Transverse colon (tissue), 4 donors: ENCODE measurements around the gene VAV2. TPM values are rescaled to one million over a fixed set of nuclear protein-coding genes. Genes with fewer than 3 reads are reported as not detected.
A peak's percentile ranks its signal among the peaks of the same experiment; 100 is the strongest.

Source experiments
- DNase-seq: peaks from one replicate; pipeline ENCODE4 v3.0.0-alpha.2; 2019
- H3K27ac ChIP-seq, 4 donors: fragments of 200-600 bp; sonication (generic); 2 replicates each; pipeline ENCODE4 v1.5.1; 2016 to 2018; ENCODE audit warnings: inconsistent platforms in 4 of 4
- H3K27me3 ChIP-seq: fragments of 200-600 bp; sonication (generic); 2 replicates; pipeline ENCODE4 v1.5.1; 2017; ENCODE audit warnings: inconsistent platforms
- H3K36me3 ChIP-seq, 4 donors: fragments of 200-600 bp; sonication (generic); 2 replicates each; pipeline ENCODE4 v1.5.1; 2017 to 2019; ENCODE audit warnings: inconsistent platforms in 4 of 4
- H3K4me1 ChIP-seq, 4 donors: fragments of 200-600 bp; sonication (generic); 2 replicates each; pipeline ENCODE4 v1.5.1; 2017 to 2020; ENCODE audit warnings: inconsistent platforms in 4 of 4
- H3K4me3 ChIP-seq, 4 donors: fragments of 200-600 bp; sonication (generic); 1 replicate in 1 of 4; 2 replicates in 3 of 4; pipeline versions ENCODE4 v1.5.1 to v1.6.1; 2017 to 2019; ENCODE audit warnings: inconsistent platforms in 4 of 4
- H3K9me3 ChIP-seq, 2 donors: fragments of 200-600 bp; sonication (generic); 2 replicates each; pipeline ENCODE4 v1.5.1; 2017 to 2019; ENCODE audit warnings: inconsistent platforms in 2 of 2
- CTCF ChIP-seq, 5 experiments: fragments of 200-600 bp in 3 of 5; fragments of 450-650 bp in 2 of 5; sonication (generic) in 3 of 5; IDR thresholded peaks; 1 replicate in 2 of 5; 2 replicates in 3 of 5; pipeline ENCODE4 v1.5.1; 2016 to 2017; ENCODE audit warnings: antibody characterized with exemption in 5 of 5, inconsistent platforms in 3 of 5, mild to moderate bottlenecking in 2 of 5, moderate library complexity in 1 of 5
- EP300 ChIP-seq: sonication (generic); formaldehyde crosslinking; IDR thresholded peaks from one replicate; pipeline ENCODE4 v1.6.1; 2017; ENCODE audit warnings: antibody characterized with exemption, low read depth
- POLR2A ChIP-seq: fragments of 450-650 bp; IDR thresholded peaks from one replicate; pipeline ENCODE4 v1.6.1; 2016; ENCODE audit warnings: antibody characterized with exemption, mild to moderate bottlenecking, moderate library complexity
- POLR2AphosphoS5 ChIP-seq, 3 donors: sonication (generic); formaldehyde crosslinking; IDR thresholded peaks; one replicate each; pipeline ENCODE4 v1.6.1; 2016; ENCODE audit warnings: antibody characterized with exemption in 3 of 3
- WGBS, 2 donors: methylation state at CpG; one replicate each; pipeline ENCODE4 v1.1.5; 2018; ENCODE audit warnings: low coverage in 1 of 2; 5-methylcytosine and 5-hydroxymethylcytosine counted together
- in situ Hi-C, 4 donors: fragments of 200-750 bp; cut with MboI; loops; one replicate each; pipeline versions ENCODE4 v1.15.0 to v1.15.1; 2017; ENCODE audit warnings: low sequenced_read_pairs in 3 of 4, low pct_ligation_motif_present in 1 of 4, low pct_unique_long_range_greater_than_20kb in 1 of 4
- intact Hi-C: fragments of 100-400 bp; cut with DNase I; formaldehyde crosslinking; loops from one replicate; pipeline ENCODE4 v1.15.1; 2023; ENCODE audit warnings: low total_unique reads
- total RNA-seq, 4 donors: library from RNA; depleted of rRNA; stranded (reverse); fragments of >200 nt; gene quantifications; one replicate each; pipeline ENCODE4 v1.1.0, GENCODE V29; 2016

Gene VAV2
- total RNA-seq, 4 donors from 2014 or later = 8.2 to 52.4 (median 24.5) TPM

DNA sequence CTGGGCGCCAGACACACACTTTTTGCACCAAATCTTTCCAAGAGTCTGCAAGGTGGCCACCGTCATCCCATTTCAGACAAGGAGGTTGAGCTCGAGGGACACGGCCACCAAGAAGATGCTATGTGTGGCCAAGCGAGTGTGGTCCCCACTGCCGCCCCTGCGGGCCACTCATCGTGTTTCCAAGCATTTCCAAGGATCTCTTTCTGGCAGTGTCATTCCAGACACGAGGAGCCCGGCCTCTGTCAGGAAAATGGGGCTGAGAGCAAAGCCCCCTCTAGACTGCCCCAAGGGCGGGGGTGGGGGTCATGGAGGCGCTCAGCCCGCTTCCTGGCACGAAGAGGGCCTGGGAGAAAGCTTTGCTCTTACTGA is 10.6 kb downstream of the VAV2 start:
- Histone ChIP-seq H3K27me3 (no peaks in the 10 kb centered on the region), H3K27ac (no peak overlapping the region), H3K4me1 (peaks cover 0 to 14% (median 9%) of the 10 kb centered on the region in 4 donors), H3K4me3 (no peak overlapping the region), H3K9me3 (no peaks in the 10 kb centered on the region), H3K36me3 (no peaks in the 10 kb centered on the region)
- 99% methylated on average over 11 of the region's 14 CpGs; no CpG with 5 or more reads in 1 of the 2 donors for WGBS, 2 donors
- intact Hi-C loops (no loop called here), in situ Hi-C loops (no loop called here)
- DNase-seq = no peak
- no peak for TF ChIP-seq EP300
- TF ChIP-seq POLR2AphosphoS5 (IDR thresholded peaks at IDR 0.05) = no peak
- TF ChIP-seq CTCF (IDR thresholded peaks at IDR 0.05) = no peak
- TF ChIP-seq POLR2A = no peak

DNA sequence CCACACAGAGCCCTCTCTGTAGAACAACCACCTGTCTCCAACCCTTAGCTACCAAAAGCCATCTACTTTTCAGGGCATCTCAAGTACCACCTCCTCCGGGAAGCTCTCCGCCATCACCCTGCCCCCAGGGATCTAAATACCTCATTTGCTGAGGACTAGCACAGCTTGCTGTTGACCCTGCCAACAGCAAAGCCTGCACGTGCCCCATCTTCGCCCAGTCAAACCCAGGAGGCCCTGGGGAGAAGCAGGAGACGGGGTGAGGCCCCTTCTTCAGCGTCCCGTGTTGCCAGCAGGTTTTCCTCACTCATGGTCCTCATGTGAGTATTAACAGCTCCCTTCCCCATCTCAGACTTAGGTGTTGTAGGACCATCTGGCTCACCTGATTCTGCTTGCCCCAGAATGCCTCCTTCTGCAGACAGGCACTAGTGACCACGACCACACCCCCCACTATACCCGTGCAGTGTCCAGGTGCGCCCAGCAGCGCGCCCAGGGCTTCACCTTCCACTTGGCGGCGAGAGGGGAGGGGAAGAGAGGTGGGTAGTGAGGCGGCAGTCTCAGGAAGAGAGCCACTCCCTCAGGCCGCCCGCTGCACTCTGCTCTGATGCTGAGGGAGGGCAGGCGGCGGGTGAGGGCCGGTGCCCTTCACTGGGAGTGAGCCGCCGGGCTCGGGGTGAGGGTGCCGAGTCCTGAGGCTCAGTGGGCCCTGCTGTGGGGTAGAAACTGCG is 11.1 kb downstream of the VAV2 start:
- Histone ChIP-seq H3K27me3 (no peaks in the 10 kb centered on the region), H3K36me3 (no peaks in the 10 kb centered on the region), H3K4me1 (peaks cover 0 to 14% (median 9%) of the 10 kb centered on the region in 4 donors), H3K9me3 (no peaks in the 10 kb centered on the region), H3K4me3 (no peak overlapping the region), H3K27ac (no peak overlapping the region)
- intact Hi-C loops (no loop called here), in situ Hi-C loops (no loop called here)
- 89% methylated on average over 25 of the region's 25 CpGs; no CpG with 5 or more reads in 1 of the 2 donors for WGBS, 2 donors
- DNase-seq = no peak
- TF ChIP-seq POLR2AphosphoS5 (IDR thresholded peaks at IDR 0.05) (no peak), EP300 (no peak), CTCF (IDR thresholded peaks at IDR 0.05) (no peak), POLR2A (no peak)

GRCh38 chr9:133979921-133980863 is 11.9 kb downstream of the VAV2 start:
- DNase-seq = no peak
- no peak overlapping the region for H3K4me3 ChIP-seq
- no peaks in the 10 kb centered on the region for H3K36me3 ChIP-seq
- 80 to 96% methylated on average over 5 to 22 of the region's 22 CpGs for WGBS, 2 donors
- H3K9me3 ChIP-seq = no peaks in the 10 kb centered on the region
- in situ Hi-C loops = no loop called here
- TF ChIP-seq POLR2A (no peak), POLR2AphosphoS5 (IDR thresholded peaks at IDR 0.05) (no peak), CTCF (IDR thresholded peaks at IDR 0.05) (no peak), EP300 (no peak)
- H3K27ac ChIP-seq = peak overlapping the region; percentile 0 to 57 (median 19)
- no peaks in the 10 kb centered on the region for H3K27me3 ChIP-seq
- peaks cover 0 to 14% (median 9%) of the 10 kb centered on the region in 4 donors for H3K4me1 ChIP-seq
- intact Hi-C loops = no loop called here

DNA sequence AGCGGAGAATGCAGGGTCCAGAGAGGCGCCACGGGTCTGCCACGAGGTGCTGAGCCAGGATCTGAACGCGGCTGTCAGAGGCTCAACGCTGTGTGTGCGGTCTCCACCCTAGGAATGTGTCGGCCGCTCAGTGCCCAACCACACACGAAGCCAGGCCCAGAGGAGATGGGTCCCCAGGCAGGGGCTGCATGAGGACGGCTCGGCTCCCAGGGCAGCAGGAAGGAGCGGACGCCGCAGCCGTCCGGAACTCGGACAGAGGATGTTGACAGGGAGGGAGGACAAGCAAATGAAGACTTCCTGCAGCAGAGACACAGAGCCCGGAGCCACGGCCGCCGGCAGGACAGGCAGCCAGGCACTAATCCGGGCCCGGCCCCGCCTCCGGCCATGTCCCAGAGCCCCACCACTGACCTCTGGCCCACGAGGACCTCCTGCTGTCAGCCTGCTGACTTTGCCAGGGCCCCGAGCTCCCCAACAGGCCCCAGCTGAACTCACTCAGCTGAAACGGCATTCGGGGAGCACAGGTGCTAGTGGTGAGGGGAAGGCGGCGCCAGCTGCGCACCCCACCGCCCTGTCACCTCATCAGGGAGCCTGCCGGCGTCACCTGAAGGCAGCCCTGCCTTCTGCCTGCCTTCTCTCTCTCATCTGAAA is 12.7 kb downstream of the VAV2 start:
- Histone ChIP-seq H3K27ac (peak overlapping the region; percentile 0 to 57 (median 19)), H3K27me3 (no peaks in the 10 kb centered on the region), H3K4me3 (peak overlapping the region in 1 of 4 donors; percentile 20), H3K36me3 (no peaks in the 10 kb centered on the region), H3K9me3 (no peaks in the 10 kb centered on the region), H3K4me1 (peaks cover under 1 to 16% (median 10%) of the 10 kb centered on the region in 4 donors)
- intact Hi-C loops (no loop called here), in situ Hi-C loops (no loop called here)
- no peak for TF ChIP-seq CTCF (IDR thresholded peaks at IDR 0.05)
- no peak for TF ChIP-seq POLR2AphosphoS5 (IDR thresholded peaks at IDR 0.05)
- TF ChIP-seq EP300 = no peak
- no peak for TF ChIP-seq POLR2A
- WGBS, 2 donors = 50% methylated on average over 33 of the region's 37 CpGs; no CpG with 5 or more reads in 1 of the 2 donors
- no peak for DNase-seq
